Astrocyte (in vitro differentiated cells and primary cell): ENCODE data around the gene CDC16. TPM values are rescaled to one million over a fixed set of nuclear protein-coding genes. Genes with fewer than 3 reads are reported as not detected.

Experiments
- DNase-seq: peaks from one replicate; pipeline ENCODE4 v3.0.0-alpha.2; 2010; ENCODE audit warnings: low read depth
- FAIRE-seq: peaks from 2 replicates; lab custom pipeline; 2011; peaks lifted over from hg19 to GRCh38; lab: Jason Lieb, UNC
- H2AFZ ChIP-seq: 2 replicates; pipeline ENCODE4 v1.6.0; 2012; ENCODE audit warnings: low read depth, low read length, inconsistent platforms
- H3K27ac ChIP-seq: 2 replicates; pipeline ENCODE4 v1.5.1; 2011; ENCODE audit warnings: low read depth, low read length, inconsistent platforms
- H3K27me3 ChIP-seq: 2 replicates; pipeline ENCODE4 v1.6.0; 2011; ENCODE audit warnings: low read length, inconsistent platforms; ENCODE audit not compliant: insufficient read depth
- H3K36me3 ChIP-seq: 2 replicates; pipeline ENCODE4 v1.5.1; 2011; ENCODE audit warnings: low read length, inconsistent platforms; ENCODE audit not compliant: insufficient read depth
- H3K4me1 ChIP-seq: 2 replicates; pipeline ENCODE4 v1.5.1; 2011; ENCODE audit warnings: low read length, inconsistent platforms; ENCODE audit not compliant: insufficient read depth
- H3K4me2 ChIP-seq: 2 replicates; pipeline ENCODE4 v1.6.0; 2012; ENCODE audit warnings: low read length, inconsistent platforms
- H3K4me3 ChIP-seq: 2 replicates; pipeline ENCODE4 v1.5.1; 2011; ENCODE audit warnings: low read depth, mild to moderate bottlenecking, low read length, inconsistent platforms; ENCODE audit not compliant: insufficient read depth
- H3K79me2 ChIP-seq: 2 replicates; pipeline ENCODE4 v1.6.0; 2012; ENCODE audit warnings: mild to moderate bottlenecking, low read length, inconsistent platforms; ENCODE audit not compliant: insufficient read depth
- H3K9ac ChIP-seq: 2 replicates; pipeline ENCODE4 v1.6.0; 2012; ENCODE audit warnings: mild to moderate bottlenecking, low read length, inconsistent platforms
- H3K9me3 ChIP-seq: 2 replicates; pipeline ENCODE4 v1.5.1; 2012; ENCODE audit warnings: low read depth, mild to moderate bottlenecking, low read length, inconsistent platforms; ENCODE audit not compliant: insufficient read depth
- H4K20me1 ChIP-seq: 2 replicates; pipeline ENCODE4 v1.6.0; 2012; ENCODE audit warnings: low read length, inconsistent platforms; ENCODE audit not compliant: insufficient read depth
- H3K27ac Mint-ChIP-seq: one replicate; pipeline ENCODE4 v1.8.0; 2021; ENCODE audit warnings: mild to moderate bottlenecking, mixed read lengths; ENCODE audit not compliant: unreplicated experiment
- H3K27me3 Mint-ChIP-seq: one replicate; pipeline ENCODE4 v1.8.0; 2021; ENCODE audit warnings: low read depth, mixed read lengths; ENCODE audit not compliant: unreplicated experiment
- H3K36me3 Mint-ChIP-seq: one replicate; pipeline ENCODE4 v1.8.0; 2021; ENCODE audit warnings: low read depth, mixed read lengths; ENCODE audit not compliant: unreplicated experiment
- H3K4me1 Mint-ChIP-seq: one replicate; pipeline ENCODE4 v1.8.0; 2021; ENCODE audit warnings: low read depth, mixed read lengths; ENCODE audit not compliant: unreplicated experiment
- H3K4me3 Mint-ChIP-seq: one replicate; pipeline ENCODE4 v1.8.0; 2021; ENCODE audit warnings: mild to moderate bottlenecking, moderate library complexity, mixed read lengths; ENCODE audit not compliant: unreplicated experiment
- H3K9me3 Mint-ChIP-seq: one replicate; pipeline ENCODE4 v1.8.0; 2021; ENCODE audit warnings: mild to moderate bottlenecking, mixed read lengths; ENCODE audit not compliant: unreplicated experiment
- EZH2 ChIP-seq: IDR thresholded peaks from 2 replicates; pipeline ENCODE4 v1.6.1; 2012; ENCODE audit warnings: mild to moderate bottlenecking, low read length, inconsistent platforms; ENCODE audit not compliant: insufficient read depth
- total RNA-seq: library from RNA; stranded (reverse); gene quantifications from 2 replicates; pipeline ENCODE4 v1.2.1, GENCODE V29; 2021
- TF ChIP-seq, protein P1 (sequence below): IDR thresholded peaks from 2 replicates; pipeline ENCODE4 v1.5.1; 2011; ENCODE audit warnings: low read depth, mild to moderate bottlenecking, inconsistent platforms, low read length, moderate library complexity; ENCODE audit not compliant: insufficient read depth

CDC16 gene
- total RNA-seq, 1 donor from 2014 or later, result 77.0 TPM

DNA sequence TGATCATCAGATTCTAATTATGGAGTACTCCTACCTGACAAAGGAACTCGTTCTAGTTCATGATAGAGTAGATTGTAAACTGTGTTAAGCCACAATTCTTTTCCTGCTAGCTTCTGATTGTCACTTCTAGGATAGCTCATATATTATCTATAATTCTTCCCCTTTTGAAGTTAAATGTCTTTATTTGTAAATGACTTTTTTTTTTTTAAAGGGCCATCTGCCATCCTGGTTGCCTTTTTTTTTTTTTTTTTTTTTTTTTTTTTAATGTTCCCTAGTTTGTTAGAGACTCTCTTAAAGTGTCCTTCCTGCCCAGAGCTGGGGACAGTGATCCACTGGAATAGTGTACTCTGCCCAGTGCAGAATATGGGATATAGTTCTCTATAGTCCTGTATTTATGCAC lies 83.9 kb downstream of the CDC16 start:
- peaks cover 6% of the 10 kb centered on the region for H3K9me3 Mint-ChIP-seq
- H3K4me3 Mint-ChIP-seq, result peak overlapping the region; percentile 23
- H3K27me3 ChIP-seq, result no peaks in the 10 kb centered on the region
- no peak for TF ChIP-seq EZH2
- TF ChIP-seq, protein P1, sequence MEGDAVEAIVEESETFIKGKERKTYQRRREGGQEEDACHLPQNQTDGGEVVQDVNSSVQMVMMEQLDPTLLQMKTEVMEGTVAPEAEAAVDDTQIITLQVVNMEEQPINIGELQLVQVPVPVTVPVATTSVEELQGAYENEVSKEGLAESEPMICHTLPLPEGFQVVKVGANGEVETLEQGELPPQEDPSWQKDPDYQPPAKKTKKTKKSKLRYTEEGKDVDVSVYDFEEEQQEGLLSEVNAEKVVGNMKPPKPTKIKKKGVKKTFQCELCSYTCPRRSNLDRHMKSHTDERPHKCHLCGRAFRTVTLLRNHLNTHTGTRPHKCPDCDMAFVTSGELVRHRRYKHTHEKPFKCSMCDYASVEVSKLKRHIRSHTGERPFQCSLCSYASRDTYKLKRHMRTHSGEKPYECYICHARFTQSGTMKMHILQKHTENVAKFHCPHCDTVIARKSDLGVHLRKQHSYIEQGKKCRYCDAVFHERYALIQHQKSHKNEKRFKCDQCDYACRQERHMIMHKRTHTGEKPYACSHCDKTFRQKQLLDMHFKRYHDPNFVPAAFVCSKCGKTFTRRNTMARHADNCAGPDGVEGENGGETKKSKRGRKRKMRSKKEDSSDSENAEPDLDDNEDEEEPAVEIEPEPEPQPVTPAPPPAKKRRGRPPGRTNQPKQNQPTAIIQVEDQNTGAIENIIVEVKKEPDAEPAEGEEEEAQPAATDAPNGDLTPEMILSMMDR, result no peak
- peaks cover 29% of the 10 kb centered on the region for H3K4me1 ChIP-seq
- peak overlapping the region; percentile 15 for H3K9ac ChIP-seq
- FAIRE-seq (no peak), DNase-seq (no peak)
- H3K36me3 Mint-ChIP-seq, result peaks cover 28% of the 10 kb centered on the region
- no peak overlapping the region for H2AFZ ChIP-seq
- H3K27me3 Mint-ChIP-seq, result no peaks in the 10 kb centered on the region
- no peak overlapping the region for H3K27ac Mint-ChIP-seq
- H3K4me2 ChIP-seq, result peak overlapping the region; percentile 66
- H3K27ac ChIP-seq, result peak overlapping the region; percentile 28
- H3K9me3 ChIP-seq, result no peaks in the 10 kb centered on the region
- peaks cover 24% of the 10 kb centered on the region for H3K36me3 ChIP-seq
- peaks cover 88% of the 10 kb centered on the region for H3K79me2 ChIP-seq
- H4K20me1 ChIP-seq, result peaks cover 57% of the 10 kb centered on the region
- H3K4me3 ChIP-seq, result no peak overlapping the region
- peaks cover 26% of the 10 kb centered on the region for H3K4me1 Mint-ChIP-seq

DNA sequence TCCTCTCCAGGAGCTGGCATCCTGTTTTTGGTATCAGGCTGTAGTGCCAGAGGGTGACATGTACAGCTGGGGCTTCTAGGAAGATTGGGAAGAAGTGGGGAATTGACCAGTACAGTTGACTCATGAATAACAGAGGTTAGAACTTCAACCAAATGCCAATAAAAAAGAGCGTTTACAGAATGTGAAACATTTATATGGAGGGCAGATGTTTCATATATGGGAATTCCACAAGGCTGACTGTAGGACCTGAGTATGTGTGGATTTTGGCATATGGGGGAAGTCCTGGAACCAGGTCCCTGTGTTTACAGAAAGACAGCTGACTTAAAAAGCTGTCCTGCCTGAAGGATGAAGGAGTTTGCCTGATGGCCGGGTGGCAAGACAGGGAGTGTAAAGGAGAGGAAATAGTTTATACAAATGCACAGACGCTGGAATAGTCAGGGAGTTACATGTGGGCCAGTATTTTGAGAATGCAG lies 84.8 kb downstream of the CDC16 start:
- H3K9me3 Mint-ChIP-seq, result peaks cover 7% of the 10 kb centered on the region
- H3K27ac ChIP-seq, result peak overlapping the region; percentile 28
- no peaks in the 10 kb centered on the region for H3K27me3 ChIP-seq
- H3K27me3 Mint-ChIP-seq, result no peaks in the 10 kb centered on the region
- peaks cover 65% of the 10 kb centered on the region for H4K20me1 ChIP-seq
- peak; percentile 85 for DNase-seq
- peak overlapping the region; percentile 51 for H3K4me3 Mint-ChIP-seq
- H3K27ac Mint-ChIP-seq, result peak overlapping the region; percentile 43
- H3K9me3 ChIP-seq, result no peaks in the 10 kb centered on the region
- H3K36me3 Mint-ChIP-seq, result peaks cover 36% of the 10 kb centered on the region
- TF ChIP-seq, protein P1, result no peak
- TF ChIP-seq EZH2, result no peak
- H3K4me1 Mint-ChIP-seq, result peaks cover 24% of the 10 kb centered on the region
- H3K4me2 ChIP-seq, result peak overlapping the region; percentile 66
- H3K79me2 ChIP-seq, result peaks cover 96% of the 10 kb centered on the region
- peak overlapping the region; percentile 15 for H3K9ac ChIP-seq
- peak; percentile 70 for FAIRE-seq
- H3K4me1 ChIP-seq, result peaks cover 28% of the 10 kb centered on the region
- no peak overlapping the region for H3K4me3 ChIP-seq
- H2AFZ ChIP-seq, result no peak overlapping the region
- H3K36me3 ChIP-seq, result peaks cover 33% of the 10 kb centered on the region

DNA sequence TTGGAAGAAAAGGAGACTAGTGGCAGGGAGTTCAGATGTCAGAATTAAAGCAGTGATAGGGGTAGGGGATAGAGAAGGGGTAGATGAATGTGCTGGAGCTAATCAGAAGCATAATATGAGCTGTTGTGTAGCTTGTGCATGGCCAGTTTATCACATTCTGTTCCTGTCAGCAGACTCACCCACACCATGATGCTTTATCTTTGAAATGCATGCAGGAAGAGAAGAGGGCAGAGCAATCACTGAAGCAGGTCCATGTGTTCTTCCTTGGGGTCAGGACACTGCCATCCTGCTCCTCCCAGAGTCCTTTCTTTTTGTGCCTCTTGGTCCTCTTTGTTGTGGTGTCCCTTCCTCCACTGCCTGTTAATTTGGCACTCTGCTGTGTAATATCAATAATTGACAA lies 85.4 kb downstream of the CDC16 start:
- Mint-ChIP-seq H3K4me3 (peak overlapping the region; percentile 51), H3K4me1 (peaks cover 22% of the 10 kb centered on the region), H3K27me3 (no peaks in the 10 kb centered on the region), H3K36me3 (peaks cover 39% of the 10 kb centered on the region), H3K9me3 (peaks cover 10% of the 10 kb centered on the region), H3K27ac (peak overlapping the region; percentile 43)
- Histone ChIP-seq H3K27me3 (no peaks in the 10 kb centered on the region), H3K4me3 (no peak overlapping the region), H3K79me2 (peaks cover 96% of the 10 kb centered on the region), H3K27ac (peak overlapping the region; percentile 22), H2AFZ (no peak overlapping the region), H4K20me1 (peaks cover 65% of the 10 kb centered on the region), H3K9ac (peak overlapping the region; percentile 1), H3K4me1 (peaks cover 28% of the 10 kb centered on the region), H3K4me2 (peak overlapping the region; percentile 66), H3K9me3 (no peaks in the 10 kb centered on the region), H3K36me3 (peaks cover 39% of the 10 kb centered on the region)
- no peak for TF ChIP-seq EZH2
- DNase-seq (no peak), FAIRE-seq (no peak)
